HEK293 (cell line): ENCODE data around the gene WDSUB1.

ENCODE experiments used
- CTCF ChIA-PET: fragments of 350-600 bp; formaldehyde crosslinking; extraction: SDS; loops from one replicate; lab custom pipeline; 2021; ENCODE audit warnings: antibody characterized with exemption; lab: Yijun Ruan, JAX
- POLR2A ChIA-PET: fragments of 300-600 bp; formaldehyde crosslinking; extraction: SDS; loops from one replicate; lab custom pipeline; 2020; ENCODE audit warnings: antibody characterized with exemption, inconsistent platforms; lab: Yijun Ruan, JAX
- H3K27ac ChIP-seq: fragments of 200-500 bp; sonication (Bioruptor generic); 2 replicates; pipeline ENCODE4 v1.5.1; 2014; ENCODE audit warnings: low read depth, low read length, control low read depth, inconsistent platforms; ENCODE audit errors: extremely low read depth
- H3K36me3 ChIP-seq, 2 experiments: fragments of 200-500 bp in 1 of 2; sonication (Bioruptor generic) in 1 of 2; 1 replicate in 1 of 2; 2 replicates in 1 of 2; pipeline ENCODE4 v1.5.1; 2014 to 2017; ENCODE audit warnings: inconsistent platforms in 2 of 2, low read length in 2 of 2; ENCODE audit not compliant: control insufficient read depth in 2 of 2, insufficient read depth in 1 of 2
- H3K4me1 ChIP-seq: fragments of 200-500 bp; sonication (Bioruptor generic); 2 replicates; pipeline ENCODE4 v1.5.1; 2014; ENCODE audit warnings: mild to moderate bottlenecking, low read length, inconsistent platforms; ENCODE audit not compliant: control insufficient read depth, insufficient read depth
- H3K4me3 ChIP-seq: 2 replicates; pipeline ENCODE4 v1.5.1; 2011; ENCODE audit warnings: low read depth, mild to moderate bottlenecking, control low read depth, low read length, moderate library complexity
- H3K9me3 ChIP-seq: fragments of 200-500 bp; sonication (Bioruptor generic); 2 replicates; pipeline ENCODE4 v1.5.1; 2014; ENCODE audit warnings: low read depth, low read length, inconsistent platforms; ENCODE audit not compliant: control insufficient read depth, insufficient read depth
- BCL11B ChIP-seq: fragments of 450-650 bp; formaldehyde crosslinking; IDR thresholded peaks from 2 replicates; pipeline ENCODE4 v1.5.1; 2016; ENCODE audit warnings: low read depth, missing biosample characterization, missing genetic modification characterization
- CTCF ChIP-seq: fragments of 450-650 bp; formaldehyde crosslinking; IDR thresholded peaks from 2 replicates; pipeline ENCODE4 v1.5.1; 2016; ENCODE audit warnings: missing biosample characterization, missing genetic modification characterization
- HOXC10 ChIP-seq: sonication (generic); formaldehyde crosslinking; IDR thresholded peaks from 2 replicates; pipeline ENCODE4 v1.8.1; 2023; ENCODE audit warnings: mild to moderate bottlenecking, missing genetic modification reagents
- RBAK ChIP-seq: fragments of 450-650 bp; formaldehyde crosslinking; IDR thresholded peaks from 2 replicates; pipeline ENCODE4 v1.5.1; 2016; ENCODE audit warnings: missing biosample characterization, missing genetic modification characterization
- TCF7L2 ChIP-seq: IDR thresholded peaks from 2 replicates; pipeline ENCODE4 v1.6.1; 2011; ENCODE audit warnings: low read depth, mild to moderate bottlenecking, inconsistent platforms, low read length, moderate library complexity, borderline replicate concordance
- ZBTB6 ChIP-seq: fragments of 450-650 bp; formaldehyde crosslinking; IDR thresholded peaks from 2 replicates; pipeline ENCODE4 v1.5.1; 2017; ENCODE audit warnings: missing biosample characterization, missing genetic modification characterization
- ZFHX2 ChIP-seq: fragments of 450-650 bp; formaldehyde crosslinking; conservative IDR thresholded peaks from 2 replicates; pipeline ENCODE4 v1.5.1; 2016; ENCODE audit warnings: missing biosample characterization, missing genetic modification characterization
- ZNF112 ChIP-seq: fragments of 450-650 bp; formaldehyde crosslinking; IDR thresholded peaks from 2 replicates; pipeline ENCODE4 v1.5.0; 2017; ENCODE audit warnings: missing biosample characterization, missing genetic modification characterization
- ZNF132 ChIP-seq: fragments of 450-650 bp; formaldehyde crosslinking; IDR thresholded peaks from 2 replicates; pipeline ENCODE4 v1.5.1; 2017; ENCODE audit warnings: missing biosample characterization, missing genetic modification characterization, borderline replicate concordance
- ZNF16 ChIP-seq: fragments of 450-650 bp; formaldehyde crosslinking; IDR thresholded peaks from 2 replicates; pipeline ENCODE4 v1.5.1; 2016; ENCODE audit warnings: low read depth, missing biosample characterization, missing genetic modification characterization
- ZNF175 ChIP-seq: fragments of 450-650 bp; formaldehyde crosslinking; IDR thresholded peaks from 2 replicates; pipeline ENCODE4 v1.5.1; 2016; ENCODE audit warnings: missing biosample characterization, missing genetic modification characterization
- ZNF335 ChIP-seq: fragments of 450-650 bp; formaldehyde crosslinking; conservative IDR thresholded peaks from 2 replicates; pipeline ENCODE4 v1.5.1; 2016; ENCODE audit warnings: missing biosample characterization, missing genetic modification characterization
- ZNF37A ChIP-seq: fragments of 450-650 bp; IDR thresholded peaks from 2 replicates; pipeline ENCODE4 v1.5.1; 2018; ENCODE audit warnings: missing biosample characterization, missing genetic modification characterization
- ZNF449 ChIP-seq: fragments of 450-650 bp; formaldehyde crosslinking; IDR thresholded peaks from 2 replicates; pipeline ENCODE4 v1.5.1; 2017; ENCODE audit warnings: missing biosample characterization, mild to moderate bottlenecking, missing genetic modification characterization, moderate library complexity
- ZNF48 ChIP-seq: fragments of 450-650 bp; formaldehyde crosslinking; IDR thresholded peaks from 2 replicates; pipeline ENCODE4 v1.5.1; 2016; ENCODE audit warnings: missing biosample characterization, missing genetic modification characterization
- ZNF488 ChIP-seq: fragments of 450-650 bp; formaldehyde crosslinking; IDR thresholded peaks from 2 replicates; pipeline ENCODE4 v1.5.1; 2016; ENCODE audit warnings: missing biosample characterization, missing genetic modification characterization
- ZNF513 ChIP-seq: fragments of 450-650 bp; IDR thresholded peaks from 2 replicates; pipeline ENCODE4 v1.5.1; 2018; ENCODE audit warnings: missing biosample characterization, missing genetic modification characterization
- ZNF529 ChIP-seq: fragments of 450-650 bp; formaldehyde crosslinking; IDR thresholded peaks from 2 replicates; pipeline ENCODE4 v1.5.1; 2017; ENCODE audit warnings: missing genetic modification characterization, missing biosample characterization; ENCODE audit not compliant: insufficient replicate concordance
- ZNF571 ChIP-seq: fragments of 450-650 bp; formaldehyde crosslinking; IDR thresholded peaks from 2 replicates; pipeline ENCODE4 v1.5.0; 2017; ENCODE audit warnings: missing biosample characterization, missing genetic modification characterization
- ZNF596 ChIP-seq: fragments of 450-650 bp; IDR thresholded peaks from 2 replicates; pipeline ENCODE4 v1.5.0; 2018; ENCODE audit warnings: missing biosample characterization, mild to moderate bottlenecking, missing genetic modification characterization, moderate library complexity
- ZNF704 ChIP-seq: fragments of 450-650 bp; formaldehyde crosslinking; IDR thresholded peaks from 2 replicates; pipeline ENCODE4 v1.5.1; 2016; ENCODE audit warnings: missing biosample characterization, missing genetic modification characterization
- ZSCAN16 ChIP-seq: fragments of 450-650 bp; formaldehyde crosslinking; IDR thresholded peaks from 2 replicates; pipeline ENCODE4 v1.5.1; 2016; ENCODE audit warnings: missing biosample characterization, missing genetic modification characterization

Gene WDSUB1

GRCh38 chr2:159199761-159200465, 86.6 kb downstream of the WDSUB1 start:
- CTCF ChIA-PET = interaction anchor here (0.6 to 1.0 kb wide), 3 partner anchors 69 to 472 kb away, joined by 3 to 4 read pairs (median 3); no protein-coding TSS in a partner anchor
- Histone ChIP-seq H3K9me3 (no peaks in the 10 kb centered on the region), H3K27ac (no peak overlapping the region), H3K4me1 (no peaks in the 10 kb centered on the region), H3K4me3 (no peak overlapping the region), H3K36me3 (peaks cover 0 to 81% of the 10 kb centered on the region in 2 experiments; a peak in 1 of 3 replicates)
- TF ChIP-seq ZNF596 (tag by site-specific recombination) (no peak), ZNF571 (no peak), ZFHX2 (tag by site-specific recombination) (no peak), ZNF175 (tag by site-specific recombination) (no peak), ZNF132 (tag by site-specific recombination) (no peak), ZSCAN16 (no peak)
- POLR2A ChIA-PET = no interaction called here

- no peak overlapping the region for H3K4me3 ChIP-seq
- H3K4me1 ChIP-seq = no peaks in the 10 kb centered on the region
- ChIA-PET POLR2A (no interaction called here), CTCF (interaction anchor here (0.7 to 1.0 kb wide), 3 partner anchors 11 to 305 kb away, joined by 3 to 4 read pairs (median 3); no protein-coding TSS in a partner anchor)
- H3K36me3 ChIP-seq = peaks cover 0 to 83% of the 10 kb centered on the region in 2 experiments; a peak in 1 of 3 replicates
- TF ChIP-seq ZNF529 (tag by site-specific recombination) = no peak
- TF ChIP-seq ZNF112 = no peak
- TF ChIP-seq ZNF37A (tag by site-specific recombination) = no peak
- no peak for TF ChIP-seq ZNF449 (tag by site-specific recombination)
- no peak for TF ChIP-seq HOXC10
- TF ChIP-seq TCF7L2 = no peak
- H3K9me3 ChIP-seq = no peaks in the 10 kb centered on the region
- no peak overlapping the region for H3K27ac ChIP-seq
These were observed 87.3 kb downstream of the WDSUB1 start for GRCh38 chr2:159199236-159199635.

GRCh38 chr2:159196393-159196925, 90.0 kb downstream of the WDSUB1 start:
- no peak for TF ChIP-seq ZNF48 (tag by site-specific recombination)
- TF ChIP-seq ZNF488 (tag by site-specific recombination) = no peak
- TF ChIP-seq ZNF175 (tag by site-specific recombination) = no peak
- TF ChIP-seq ZNF335 (tag by site-specific recombination) = no peak
- TF ChIP-seq RBAK (tag by site-specific recombination) = no peak
- TF ChIP-seq ZNF16 (tag by site-specific recombination) = no peak
- TF ChIP-seq CTCF (tag by site-specific recombination) = no peak
- TF ChIP-seq BCL11B = no peak
- no peak for TF ChIP-seq ZNF513 (tag by site-specific recombination)
- TF ChIP-seq ZNF704 (tag by site-specific recombination) = no peak
- TF ChIP-seq ZBTB6 (tag by site-specific recombination) = no peak
- H3K36me3 ChIP-seq = peaks cover 0 to 73% of the 10 kb centered on the region in 2 experiments; a peak in 1 of 3 replicates
- no peak overlapping the region for H3K4me3 ChIP-seq
- ChIA-PET POLR2A (no interaction called here), CTCF (interaction anchor here (0.5 to 0.6 kb wide), 2 partner anchors 108 to 124 kb away, joined by 3 to 4 read pairs; no protein-coding TSS in a partner anchor)
- no peak overlapping the region for H3K27ac ChIP-seq
- H3K9me3 ChIP-seq = no peaks in the 10 kb centered on the region
- no peaks in the 10 kb centered on the region for H3K4me1 ChIP-seq
